Common myeloid progenitor, CD34-positive (primary cell): ENCODE data around the gene ZNF804B.

Experiments
- CTCF ChIA-PET: fragments of 350-600 bp; sonication (Branson Sonifier 250); formaldehyde crosslinking; loops from one replicate; lab custom pipeline; 2021; ENCODE audit warnings: antibody characterized with exemption; lab: Charles Lee
- POLR2A ChIA-PET: fragments of 350-600 bp; sonication (Branson Sonifier 250); formaldehyde crosslinking; loops from one replicate; lab custom pipeline; 2021; ENCODE audit warnings: antibody characterized with exemption; lab: Charles Lee
- DNase-seq, 3 donors: peaks; one replicate each; pipeline versions ENCODE4 v3.0.0 to v3.0.0-alpha.2; 2013
- H3K27ac ChIP-seq, 2 experiments: 1 replicate in 1 of 2; 2 replicates in 1 of 2; pipeline ENCODE4 v1.7.0; 2013; ENCODE audit warnings: inconsistent platforms in 2 of 2, low read length in 2 of 2, mild to moderate bottlenecking in 2 of 2, low read depth in 1 of 2, moderate library complexity in 1 of 2; ENCODE audit not compliant: severe bottlenecking in 2 of 2, insufficient read depth in 1 of 2, poor library complexity in 1 of 2
- H3K27me3 ChIP-seq, 5 experiments: replicated peaks in 2 of 5; 1 replicate in 3 of 5; 2 replicates in 2 of 5; pipeline versions ENCODE4 v1.6.1 to v1.7.0; 2013; ENCODE audit warnings: low read length in 4 of 5, mild to moderate bottlenecking in 2 of 5, moderate library complexity in 2 of 5, inconsistent platforms in 1 of 5; ENCODE audit not compliant: insufficient read depth in 5 of 5, control insufficient read depth in 4 of 5
- H3K36me3 ChIP-seq, 4 experiments: 1 replicate in 2 of 4; 2 replicates in 2 of 4; pipeline versions ENCODE4 v1.6.1 to v1.7.0; 2013; ENCODE audit warnings: low read length in 3 of 4, control low read depth in 1 of 4, mild to moderate bottlenecking in 1 of 4; ENCODE audit not compliant: control insufficient read depth in 4 of 4, insufficient read depth in 4 of 4
- H3K4me1 ChIP-seq, 4 experiments: 1 replicate in 3 of 4; 2 replicates in 1 of 4; pipeline versions ENCODE4 v1.6.1 to v1.7.1; 2013; ENCODE audit warnings: low read length in 3 of 4, mild to moderate bottlenecking in 3 of 4, control low read depth in 1 of 4, inconsistent platforms in 1 of 4, moderate library complexity in 1 of 4; ENCODE audit not compliant: control insufficient read depth in 4 of 4, insufficient read depth in 4 of 4; ENCODE audit errors: control extremely low read depth in 1 of 4
- H3K4me3 ChIP-seq, 7 experiments: 1 replicate in 4 of 7; 2 replicates in 3 of 7; pipeline versions ENCODE4 v1.5.1 to v1.7.0; 2013; ENCODE audit warnings: mild to moderate bottlenecking in 7 of 7, low read length in 6 of 7, moderate library complexity in 6 of 7, inconsistent platforms in 2 of 7, low read depth in 2 of 7, control low read depth in 1 of 7; ENCODE audit not compliant: insufficient read depth in 4 of 7, control insufficient read depth in 1 of 7; ENCODE audit errors: extremely low read depth in 1 of 7
- H3K9me3 ChIP-seq, 5 experiments: 1 replicate in 4 of 5; 2 replicates in 1 of 5; pipeline versions ENCODE4 v1.6.1 to v1.7.1; 2013; ENCODE audit warnings: low read length in 4 of 5, mild to moderate bottlenecking in 2 of 5, inconsistent platforms in 1 of 5, low read depth in 1 of 5, moderate library complexity in 1 of 5; ENCODE audit not compliant: control insufficient read depth in 4 of 5, insufficient read depth in 2 of 5; ENCODE audit errors: control extremely low read depth in 1 of 5
- WGBS: methylation state at CpG from one replicate; pipeline ENCODE4 v1.1.5; 2013; ENCODE audit not compliant: insufficient coverage; 5-methylcytosine and 5-hydroxymethylcytosine counted together

Gene ZNF804B

DNA sequence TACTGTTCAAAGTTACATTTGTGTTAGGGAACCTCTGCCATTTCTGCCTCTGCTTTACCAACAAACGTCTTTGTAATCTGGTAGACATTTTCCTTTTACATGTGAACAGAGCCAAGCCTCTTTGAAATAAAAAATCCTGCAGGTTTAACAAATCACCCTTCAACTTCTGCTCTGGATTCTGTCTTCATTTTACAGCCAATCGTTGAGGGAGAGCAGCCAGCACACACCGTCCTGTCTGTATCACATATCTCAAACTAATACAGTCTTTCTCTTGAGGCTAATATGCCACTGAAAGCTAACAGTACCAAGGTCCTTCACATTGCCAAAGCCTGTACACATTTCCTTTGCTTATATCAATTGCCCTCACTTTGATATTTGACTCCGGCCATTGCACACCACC, 504.6 kb downstream of the ZNF804B start:
- Histone ChIP-seq H3K4me3 (no peak overlapping the region), H3K27ac (no peak overlapping the region), H3K36me3 (no peaks in the 10 kb centered on the region), H3K27me3 (no peaks in the 10 kb centered on the region), H3K9me3 (no peaks in the 10 kb centered on the region), H3K4me1 (no peaks in the 10 kb centered on the region)
- ChIA-PET POLR2A (no interaction called here), CTCF (no interaction called here)
- 78% methylated on average over 4 of the region's 4 CpGs for WGBS
- DNase-seq: no peak

DNA sequence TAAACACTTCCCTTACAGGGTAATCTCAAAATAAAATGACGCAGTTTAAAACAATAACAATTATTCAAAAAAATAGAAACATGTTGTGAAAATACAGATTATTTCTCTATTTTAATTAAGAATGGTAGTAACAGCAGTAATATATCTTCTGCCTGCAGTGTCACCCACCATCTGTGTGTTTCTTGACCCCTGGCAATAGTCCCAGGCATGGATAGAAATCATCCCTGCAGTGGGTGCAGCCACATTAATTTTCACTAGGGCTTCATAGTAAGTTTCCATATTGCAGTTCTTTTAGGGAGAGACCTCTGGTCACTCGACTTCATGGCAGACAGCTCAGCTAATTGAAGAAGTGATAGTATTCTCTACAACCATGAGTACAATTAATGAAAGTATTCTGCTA, 506.1 kb downstream of the ZNF804B start:
- POLR2A ChIA-PET: no interaction called here
- Histone ChIP-seq H3K4me1 (no peaks in the 10 kb centered on the region), H3K27ac (no peak overlapping the region), H3K4me3 (no peak overlapping the region), H3K36me3 (no peaks in the 10 kb centered on the region), H3K27me3 (no peaks in the 10 kb centered on the region), H3K9me3 (no peaks in the 10 kb centered on the region)
- DNase-seq: no peak
- WGBS: no CpG with 5 or more reads among the region's 2 CpGs
- CTCF ChIA-PET: no interaction called here

DNA sequence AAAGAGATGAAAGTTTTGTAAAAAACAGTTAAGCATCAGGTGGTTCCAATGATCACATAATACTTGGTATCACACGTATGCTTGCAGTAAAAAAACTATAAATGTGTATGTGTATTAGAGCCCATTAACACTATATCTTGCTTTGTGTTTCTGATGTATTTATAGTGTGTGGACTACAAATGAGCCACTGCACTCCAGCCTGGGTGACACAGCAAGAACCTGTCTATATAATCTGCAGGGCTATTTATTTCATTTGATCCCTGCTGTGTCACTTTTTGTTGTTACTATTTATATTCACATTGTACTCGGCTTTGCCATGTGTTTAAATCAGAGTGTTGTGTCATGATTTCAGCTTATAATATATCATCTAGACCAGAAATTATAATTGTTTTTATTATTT, 523.8 kb downstream of the ZNF804B start:
- no peaks in the 10 kb centered on the region for H3K4me1 ChIP-seq
- no peaks in the 10 kb centered on the region for H3K27me3 ChIP-seq
- ChIA-PET POLR2A (no interaction called here), CTCF (no interaction called here)
- no peak overlapping the region for H3K4me3 ChIP-seq
- DNase-seq: no peak
- no peaks in the 10 kb centered on the region for H3K36me3 ChIP-seq
- H3K9me3 ChIP-seq: no peaks in the 10 kb centered on the region
- H3K27ac ChIP-seq: no peak overlapping the region
- WGBS: no CpG with 5 or more reads among the region's 2 CpGs

DNA sequence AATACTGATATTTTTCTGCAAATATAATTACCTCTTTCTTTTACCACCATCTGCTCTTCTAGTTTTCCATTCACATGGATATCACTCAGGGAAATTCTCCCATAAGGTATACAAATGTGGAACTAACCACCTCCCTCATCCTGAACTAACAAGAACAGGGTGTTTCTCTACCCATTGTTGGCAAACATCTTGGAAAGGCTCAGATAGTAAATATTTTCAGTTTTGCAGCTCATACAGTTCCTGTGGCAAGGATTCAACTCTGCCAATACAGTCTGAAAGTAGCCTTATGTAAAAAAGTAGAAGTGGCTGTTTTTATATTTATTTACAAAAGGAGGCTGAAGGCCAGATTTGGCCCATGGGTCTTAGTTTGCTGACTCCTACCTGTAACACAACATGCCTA, 549.0 kb downstream of the ZNF804B start:
- no peaks in the 10 kb centered on the region for H3K27me3 ChIP-seq
- no peak overlapping the region for H3K4me3 ChIP-seq
- no peaks in the 10 kb centered on the region for H3K4me1 ChIP-seq
- H3K27ac ChIP-seq: no peak overlapping the region
- H3K9me3 ChIP-seq: no peaks in the 10 kb centered on the region
- no peak for DNase-seq
- CTCF ChIA-PET: no interaction called here
- no peaks in the 10 kb centered on the region for H3K36me3 ChIP-seq
- POLR2A ChIA-PET: no interaction called here

DNA sequence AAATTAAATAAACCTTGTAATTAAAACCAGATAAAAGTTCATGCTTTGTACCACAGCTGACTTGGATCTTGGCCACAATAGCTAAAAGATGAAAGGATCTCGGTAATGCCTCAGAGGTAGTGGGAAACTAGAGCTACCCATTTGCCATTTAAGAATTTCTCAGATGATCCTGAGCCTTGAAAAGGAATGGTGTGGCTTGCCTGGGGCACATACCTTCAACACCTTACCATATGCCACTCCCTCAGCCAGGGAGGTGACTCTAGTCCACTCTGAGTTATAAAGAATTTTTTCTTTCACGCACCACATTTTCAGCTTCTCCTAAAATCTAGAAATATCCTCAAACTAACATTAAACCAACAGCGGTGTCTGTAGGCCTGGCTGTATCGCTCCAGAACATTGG, 552.4 kb downstream of the ZNF804B start:
- CTCF ChIA-PET: no interaction called here
- 97% methylated on average over 4 of the region's 4 CpGs for WGBS
- H3K27ac ChIP-seq: no peak overlapping the region
- POLR2A ChIA-PET: no interaction called here
- H3K36me3 ChIP-seq: no peaks in the 10 kb centered on the region
- H3K4me1 ChIP-seq: no peaks in the 10 kb centered on the region
- H3K27me3 ChIP-seq: no peaks in the 10 kb centered on the region
- no peak for DNase-seq
- H3K4me3 ChIP-seq: no peak overlapping the region
- no peaks in the 10 kb centered on the region for H3K9me3 ChIP-seq

DNA sequence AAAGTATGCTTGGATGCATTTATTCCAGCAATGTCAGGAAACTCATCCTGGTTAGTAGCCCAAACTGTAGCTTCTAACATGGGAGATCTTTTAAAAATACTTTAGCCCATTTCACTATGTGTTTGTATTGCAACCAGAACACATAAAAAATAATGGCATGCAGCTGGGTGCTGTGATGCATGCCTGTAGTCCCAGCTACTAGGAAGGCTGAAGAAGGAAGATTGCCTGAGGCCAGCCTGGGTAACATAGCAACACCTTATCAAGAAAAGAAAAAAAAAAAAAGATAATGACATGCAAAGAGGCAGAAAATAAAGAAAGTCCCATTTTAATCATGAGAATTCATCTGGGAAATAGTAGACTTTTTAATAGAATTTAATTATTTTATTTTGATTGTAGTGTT, 553.1 kb downstream of the ZNF804B start:
- Histone ChIP-seq H3K27ac (no peak overlapping the region), H3K4me3 (no peak overlapping the region), H3K9me3 (no peaks in the 10 kb centered on the region), H3K36me3 (no peaks in the 10 kb centered on the region), H3K27me3 (no peaks in the 10 kb centered on the region), H3K4me1 (no peaks in the 10 kb centered on the region)
- ChIA-PET CTCF (no interaction called here), POLR2A (no interaction called here)
- no peak for DNase-seq

DNA sequence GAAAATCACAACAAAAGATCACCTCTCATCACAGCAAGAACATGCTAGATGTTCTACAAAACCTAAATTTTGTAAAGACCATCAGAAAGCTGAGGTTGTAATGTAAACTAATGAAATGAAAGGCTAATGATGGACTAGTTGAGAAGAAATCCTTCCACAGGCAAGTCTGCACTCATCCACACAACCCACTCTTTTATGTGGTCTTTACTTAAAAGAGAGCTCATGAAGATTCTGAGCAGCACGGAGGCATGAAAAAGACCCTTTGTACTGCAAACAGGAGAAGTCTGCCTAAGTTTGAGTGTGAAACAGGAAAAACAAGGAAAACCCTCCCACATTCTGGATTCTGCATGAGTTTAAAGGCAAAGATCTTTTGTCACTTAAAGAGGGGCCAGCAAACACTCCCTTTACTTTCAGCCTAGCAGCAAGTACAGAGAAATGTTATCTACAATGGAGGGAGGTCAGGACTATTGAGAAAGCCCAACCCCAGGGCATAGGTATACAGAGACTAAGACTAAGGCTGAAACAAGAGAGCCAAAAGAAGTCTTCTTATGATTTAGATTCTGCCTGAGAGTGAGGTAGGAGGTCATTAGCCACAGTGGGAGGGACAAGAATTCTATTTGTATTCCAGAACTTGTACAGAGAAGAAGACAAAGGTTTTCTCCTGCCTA, 557.2 kb downstream of the ZNF804B start:
- Histone ChIP-seq H3K27ac (no peak overlapping the region), H3K4me3 (no peak overlapping the region), H3K9me3 (peaks cover 0 to 1% (median 0%) of the 10 kb centered on the region in 5 experiments), H3K4me1 (no peaks in the 10 kb centered on the region), H3K36me3 (no peaks in the 10 kb centered on the region), H3K27me3 (no peaks in the 10 kb centered on the region)
- WGBS: no CpG with 5 or more reads among the region's 1 CpG
- DNase-seq: no peak
- ChIA-PET CTCF (no interaction called here), POLR2A (no interaction called here)
